Left hindlimb (tissue), 1 donor: Measurements from ENCODE around the gene SP3.
A peak's percentile ranks its signal among the peaks of the same experiment; 100 is the strongest.

Experiments
- DNase-seq: peaks from one replicate; pipeline ENCODE4 v3.0.0-alpha.2; 2018

Gene SP3

DNA sequence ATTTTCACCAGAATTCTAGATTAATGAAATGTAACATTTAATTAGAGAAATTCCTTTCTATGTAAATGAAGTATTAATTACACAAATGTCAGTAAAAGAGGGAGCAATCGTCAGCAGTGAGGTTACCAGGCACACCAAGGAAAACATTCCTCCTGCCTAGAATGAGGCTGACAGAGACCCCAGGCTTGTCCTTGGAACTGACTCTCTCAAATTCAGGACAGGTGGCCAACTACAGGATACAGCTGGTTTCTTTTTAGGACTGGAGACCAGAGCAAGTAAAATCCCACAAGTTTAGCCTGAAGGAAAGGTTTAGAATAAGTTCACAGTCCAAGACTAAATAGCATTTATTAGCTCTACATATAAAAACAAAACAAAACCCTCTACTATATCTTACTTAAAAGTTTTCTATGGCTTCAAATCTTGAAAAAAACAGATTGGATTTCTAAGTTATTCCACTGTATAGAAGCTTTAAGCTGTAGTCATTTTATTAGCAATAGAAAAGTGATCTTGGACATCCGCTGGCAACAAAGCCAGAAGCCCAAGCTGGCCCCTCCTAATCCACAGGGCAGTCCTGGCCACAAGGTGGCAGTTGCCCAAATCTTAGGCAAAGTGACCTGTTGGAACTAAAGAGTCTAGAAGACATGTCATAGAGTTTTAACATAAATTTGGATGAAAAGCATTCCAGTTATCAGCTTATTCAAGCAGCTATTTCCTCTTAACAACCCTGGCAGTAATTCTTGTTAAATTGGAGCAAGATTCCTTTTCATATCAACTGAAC is 81.0 kb downstream of the SP3 start:
- DNase-seq: no peak

GRCh38 chr2:173881886-173882285 is 83.3 kb downstream of the SP3 start:
- no peak for DNase-seq

DNA sequence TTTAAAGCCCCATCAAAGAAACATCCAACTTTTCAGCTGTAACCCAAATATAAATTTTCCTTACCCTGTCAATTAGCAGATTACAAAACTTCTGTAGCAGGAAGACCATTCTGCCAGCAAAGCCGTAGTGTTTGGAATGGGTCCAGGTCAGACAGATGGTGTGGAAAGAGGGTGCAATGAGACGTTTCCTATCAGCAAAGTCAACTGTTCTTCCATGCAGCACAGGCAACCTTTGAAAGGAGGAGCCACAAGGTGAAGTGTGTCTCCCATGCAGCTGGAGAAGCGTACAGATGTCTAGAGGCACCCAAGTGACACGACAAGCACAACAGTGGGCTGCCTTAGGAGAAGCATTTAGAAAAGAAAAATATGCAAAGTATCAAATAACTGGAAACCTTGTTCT is 83.7 kb downstream of the SP3 start:
- no peak for DNase-seq

DNA sequence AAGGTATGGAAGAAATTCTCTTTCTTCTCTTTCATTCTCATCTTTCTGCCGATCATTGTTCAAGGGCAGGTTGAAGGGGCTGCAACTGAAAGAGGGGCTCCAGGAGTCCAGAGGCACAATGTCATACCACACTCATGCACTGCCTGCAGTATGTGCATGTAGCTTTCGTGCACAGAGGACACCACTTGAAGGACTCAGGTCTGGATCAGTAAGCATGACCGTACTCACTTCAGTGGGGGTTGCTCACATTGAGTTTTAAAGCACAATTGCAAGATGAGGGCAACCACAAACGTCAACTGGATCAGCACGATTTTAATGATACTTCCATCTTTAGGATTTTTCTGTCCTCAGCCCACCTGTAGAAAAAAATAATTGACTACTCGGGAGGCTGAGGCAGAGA is 84.6 kb downstream of the SP3 start:
- no peak for DNase-seq

DNA sequence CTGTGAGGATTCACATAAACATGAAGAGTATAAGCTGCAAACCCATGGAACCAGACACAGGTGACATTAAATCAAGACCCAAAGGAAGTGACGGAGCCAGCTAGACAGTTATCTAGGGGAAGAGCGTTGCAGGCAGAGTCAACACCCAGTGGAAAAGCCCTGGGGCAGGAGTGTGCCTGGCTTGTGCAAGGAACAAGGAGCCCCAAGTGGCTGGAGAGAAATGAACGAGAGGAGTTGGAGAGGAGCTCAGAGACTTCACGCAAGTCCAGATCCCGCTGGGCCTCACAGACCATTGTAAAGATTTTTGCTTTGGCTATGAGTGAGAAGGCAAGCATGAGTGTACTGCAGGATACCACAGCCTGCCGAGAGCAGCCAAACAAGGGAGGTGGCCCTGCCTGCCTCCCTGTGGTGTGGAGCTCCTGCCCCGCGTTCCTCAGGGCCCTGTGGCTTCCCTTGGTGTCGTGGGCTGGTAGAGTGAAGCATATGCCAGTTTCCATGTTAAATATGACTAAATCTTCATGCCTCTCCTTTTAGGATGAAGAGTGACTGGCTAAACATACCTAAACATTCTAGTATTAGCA is 88.2 kb downstream of the SP3 start:
- no peak for DNase-seq

- no peak for DNase-seq
These were observed 90.3 kb downstream of the SP3 start for GRCh38 chr2:173874894-173875237.

GRCh38 chr2:173874003-173874893 is 90.9 kb downstream of the SP3 start:
- DNase-seq: no peak

DNA sequence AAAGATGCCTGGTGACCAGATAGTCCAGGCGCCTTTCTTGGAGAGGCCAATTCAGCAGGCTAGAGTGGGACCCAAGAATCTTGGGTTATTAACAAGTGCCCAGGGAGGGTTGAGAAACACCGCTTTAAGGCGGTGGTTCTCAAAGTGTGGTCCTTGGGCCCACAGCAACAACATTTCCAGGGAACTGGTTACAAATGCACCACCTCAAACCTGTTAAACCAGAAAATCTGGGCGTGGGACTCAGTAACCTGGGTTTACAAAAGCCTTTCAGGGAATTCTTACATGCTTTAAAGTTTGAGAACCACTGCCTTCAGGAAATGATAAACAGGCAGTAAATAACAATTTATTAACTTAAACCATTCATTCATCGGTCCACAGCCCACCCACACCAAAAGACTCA is 92.5 kb downstream of the SP3 start:
- no peak for DNase-seq

DNA sequence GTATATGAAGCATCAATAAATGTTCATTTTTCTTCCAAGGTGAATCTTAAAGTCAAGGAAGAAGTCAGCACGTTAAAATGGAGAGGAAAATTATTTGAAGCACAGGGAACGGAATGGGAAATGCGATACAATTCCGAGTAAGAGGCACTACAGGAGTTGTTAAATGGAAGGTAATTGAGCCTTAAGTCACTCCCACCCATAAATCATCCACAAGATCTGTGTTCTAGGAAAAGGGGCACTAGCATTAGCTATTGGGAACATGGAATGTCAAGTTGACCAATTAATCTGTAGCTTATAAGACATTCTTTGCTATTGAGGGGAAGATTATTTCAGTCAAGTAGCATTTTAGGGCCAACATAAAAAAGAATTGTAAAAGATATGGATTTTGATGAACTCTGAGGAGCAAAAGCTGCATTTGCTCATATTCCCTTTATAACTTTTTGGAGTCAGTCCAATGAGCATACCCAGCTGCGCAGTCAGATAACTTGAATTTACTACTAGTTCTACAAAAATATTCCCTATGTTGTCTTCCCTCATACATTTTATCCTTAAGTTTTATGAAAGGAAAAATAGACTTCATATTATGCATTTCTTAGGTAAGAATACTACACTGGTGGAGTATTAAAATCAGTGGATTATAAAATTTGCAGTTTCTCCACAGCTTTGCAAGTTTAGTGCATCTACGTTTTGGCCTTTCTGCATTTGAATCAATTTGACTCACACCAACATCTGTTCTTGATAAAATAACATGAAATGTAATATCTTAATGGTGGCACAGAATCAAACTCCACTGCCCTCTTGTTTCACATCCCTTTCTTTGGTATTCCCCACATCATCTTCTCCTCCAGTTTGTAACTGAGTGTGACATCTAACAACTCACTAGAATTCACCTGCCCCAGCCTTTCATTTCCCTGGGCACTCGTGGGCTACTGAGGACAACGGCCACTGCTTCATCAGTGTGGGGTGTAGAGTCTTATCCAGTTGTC is 95.6 kb downstream of the SP3 start:
- no peak for DNase-seq

DNA sequence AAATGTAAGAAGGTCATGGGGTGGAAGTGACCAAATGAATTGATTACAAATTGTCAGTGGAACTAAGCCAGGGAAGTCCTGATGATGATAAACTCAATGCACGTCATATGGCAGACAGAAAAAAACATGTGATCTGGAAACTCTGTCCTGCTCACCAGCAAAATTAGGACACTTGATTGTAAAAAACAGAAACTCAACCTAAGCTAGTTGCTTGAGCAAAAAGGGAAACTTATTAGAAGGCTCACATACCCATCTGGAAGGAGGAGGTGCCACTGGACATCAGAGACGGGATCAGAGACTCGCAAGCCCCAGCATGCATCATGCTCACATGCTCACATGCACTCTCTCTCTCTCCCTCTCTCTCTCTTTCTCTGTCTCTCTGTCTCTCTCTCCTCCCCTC is 96.8 kb downstream of the SP3 start:
- no peak for DNase-seq

DNA sequence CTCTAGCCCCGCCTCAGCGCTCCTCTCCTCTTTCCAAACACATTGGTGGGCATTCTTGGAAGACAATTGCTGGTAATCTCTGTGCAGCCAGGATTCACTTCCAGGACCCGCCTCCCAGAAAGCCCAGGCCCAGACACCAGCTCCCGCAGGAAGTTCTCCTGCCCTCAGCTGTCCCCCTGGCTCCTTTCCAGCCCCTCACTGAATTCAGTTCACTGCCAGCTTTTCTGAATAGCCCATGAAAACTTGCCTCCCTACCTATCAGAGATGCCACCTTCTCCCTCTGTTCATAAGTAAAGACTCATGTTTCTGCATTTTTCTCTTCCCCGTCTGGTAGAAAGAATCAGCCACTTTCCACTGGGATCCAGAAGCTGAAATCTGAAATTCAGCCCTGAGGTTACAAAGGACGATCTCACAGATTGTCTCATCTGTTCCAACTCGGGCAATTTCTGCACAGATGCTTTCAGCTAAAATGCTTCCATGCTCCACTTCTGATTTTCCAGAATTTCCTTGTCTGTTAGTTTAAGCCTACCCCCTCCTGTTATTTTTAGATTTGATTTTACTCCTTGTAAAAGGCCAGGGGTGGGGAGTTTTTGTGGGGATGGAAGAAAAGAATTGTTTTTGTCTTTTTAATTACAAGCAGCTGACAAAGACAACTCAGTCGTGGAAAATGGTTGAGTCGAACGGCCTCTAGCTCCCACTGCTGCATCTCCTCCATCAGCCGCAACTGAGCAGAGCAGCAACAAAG is 98.1 kb downstream of the SP3 start:
- peak; percentile 71 for DNase-seq

GRCh38 chr2:173865971-173866873 is 99.0 kb downstream of the SP3 start:
- DNase-seq: no peak

DNA sequence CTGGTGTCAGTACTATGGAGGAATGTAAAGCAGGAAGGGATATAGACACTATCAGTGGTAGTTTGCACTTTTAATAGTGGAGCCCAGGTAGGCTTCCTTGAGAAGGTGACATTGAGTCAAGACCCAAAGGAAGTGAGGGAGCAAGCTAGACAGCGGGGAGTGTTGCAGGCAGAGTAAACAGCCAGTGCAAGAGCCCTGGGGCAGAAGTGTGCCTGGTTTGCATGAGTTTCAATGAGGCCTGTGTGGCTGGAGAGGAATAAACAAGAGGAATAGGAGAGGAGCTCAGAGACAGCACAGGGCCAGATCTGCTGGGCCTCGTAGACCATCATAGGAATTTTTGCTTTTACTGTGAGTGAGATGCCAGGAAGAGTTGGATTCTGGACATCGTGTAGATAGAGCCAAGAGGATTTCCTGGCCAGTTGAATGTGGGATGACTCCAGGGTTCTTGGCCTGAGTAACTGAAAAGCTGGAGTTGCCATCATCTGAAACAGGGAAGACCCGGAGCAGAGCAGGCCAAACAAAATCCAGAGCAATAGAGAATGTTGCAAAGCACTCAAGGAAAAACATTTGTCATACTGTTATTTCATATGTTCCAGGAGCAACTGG is 102.5 kb downstream of the SP3 start:
- DNase-seq: peak; percentile 75

GRCh38 chr2:173860566-173860965 is 104.6 kb downstream of the SP3 start:
- no peak for DNase-seq

- DNase-seq: no peak
These were observed 105.1 kb downstream of the SP3 start for GRCh38 chr2:173860082-173860481.

GRCh38 chr2:173858291-173858731 is 106.9 kb downstream of the SP3 start:
- DNase-seq: no peak
